Frontal cortex (tissue), 4 donors: ENCODE results near the gene RPTOR. TPM values are rescaled to one million over a fixed set of nuclear protein-coding genes. Genes with fewer than 3 reads are reported as not detected.
"Not testable (repeated sequence)": the region's sequence is repeated elsewhere in the genome, so short reads cannot be mapped to it uniquely, and the experiment has no call there.

Experiments
- DNase-seq, 2 donors: peaks; one replicate each; pipeline ENCODE4 v3.0.0; 2012; ENCODE audit warnings: low spot score in 2 of 2
- FAIRE-seq: peaks from 2 replicates; lab custom pipeline; 2012; peaks lifted over from hg19 to GRCh38; lab: Jason Lieb, UNC
- total RNA-seq: library from RNA; depleted of rRNA; stranded (reverse); fragments of >200 nt; gene quantifications from one replicate; pipeline ENCODE4 v1.2.3, GENCODE V29; 2014
- donor health status: control.
- donor health status: control.
- donor health status: control.

Gene RPTOR
- total RNA-seq, 1 donor from 2014 or later, result 12.2 TPM

- DNase-seq, result no peak
- no peak for FAIRE-seq
Measured at GRCh38 chr17:80513201-80513600, 31.4 kb upstream of the RPTOR start.

- FAIRE-seq (no peak), DNase-seq (no peak)
Measured at GRCh38 chr17:80513892-80514291, 30.7 kb upstream of the RPTOR start.

- DNase-seq, result no peak
- no peak for FAIRE-seq
Measured at GRCh38 chr17:80516171-80516932, 28.3 kb upstream of the RPTOR start.

GRCh38 chr17:80517641-80518040, 27.0 kb upstream of the RPTOR start:
- DNase-seq, result no peak
- FAIRE-seq, result no peak

- DNase-seq, result no peak
- no peak for FAIRE-seq
Measured at GRCh38 chr17:80518392-80518791, 26.2 kb upstream of the RPTOR start.

- FAIRE-seq, result no peak
- no peak for DNase-seq
Measured at GRCh38 chr17:80519091-80519781, 25.4 kb upstream of the RPTOR start.

- FAIRE-seq, result no peak
- DNase-seq, result no peak
Measured at GRCh38 chr17:80520810-80521455, 23.7 kb upstream of the RPTOR start.

- DNase-seq (no peak), FAIRE-seq (no peak)
Measured at GRCh38 chr17:80523054-80523744, 21.4 kb upstream of the RPTOR start.

GRCh38 chr17:80523956-80524712, 20.5 kb upstream of the RPTOR start:
- FAIRE-seq (no peak), DNase-seq (no peak)

GRCh38 chr17:80526116-80526910, 18.3 kb upstream of the RPTOR start:
- FAIRE-seq (no peak), DNase-seq (no peak)

- DNase-seq, result no peak
- no peak for FAIRE-seq
Measured at GRCh38 chr17:80527016-80527645, 17.5 kb upstream of the RPTOR start.

GRCh38 chr17:80528536-80528935, 16.1 kb upstream of the RPTOR start:
- no peak for DNase-seq
- FAIRE-seq, result no peak

- no peak for FAIRE-seq
- DNase-seq, result no peak
Measured at GRCh38 chr17:80529104-80529903, 15.3 kb upstream of the RPTOR start.

- no peak for FAIRE-seq
- no peak for DNase-seq
Measured at GRCh38 chr17:80529904-80530292, 14.7 kb upstream of the RPTOR start.

- DNase-seq, result no peak
- FAIRE-seq, result no peak
Measured at GRCh38 chr17:80531400-80531799, 13.2 kb upstream of the RPTOR start.

GRCh38 chr17:80537386-80537785, 7.3 kb upstream of the RPTOR start:
- not testable (repeated sequence) for DNase-seq, FAIRE-seq

- FAIRE-seq (no peak), DNase-seq (no peak)
Measured at GRCh38 chr17:80538484-80538883, 6.2 kb upstream of the RPTOR start.
